HepG2 (cell line): ENCODE measurements around the gene SBK2. TPM values are rescaled to one million over a fixed set of nuclear protein-coding genes. Genes with fewer than 3 reads are reported as not detected.

ENCODE experiments used
- ATAC-seq: fragments of 200-7000 bp; cut with Tn5 transposase; 3 replicates; pipeline ENCODE4 v1.9.1; 2020; ENCODE audit warnings: mild to moderate bottlenecking, moderate library complexity
- BruUV-seq: library from RNA; stranded (reverse); fragments of 400-500 nt; replicated peaks from 2 replicates; lab custom pipeline; 2021; lab: Mats Ljungman, UMichigan
- CTCF ChIA-PET: fragments of 300-600 bp; formaldehyde crosslinking; extraction: SDS; loops from one replicate; lab custom pipeline; 2021; ENCODE audit warnings: low total read pairs, inconsistent platforms, low intra/inter-chr PET ratio; lab: Yijun Ruan, JAX
- POLR2A ChIA-PET: fragments of 350-600 bp; sonication (Branson Sonifier 250); formaldehyde crosslinking; loops from one replicate; lab custom pipeline; 2020; ENCODE audit warnings: antibody characterized with exemption, inconsistent platforms; lab: Yijun Ruan, JAX
- DNase-seq: peaks from one replicate; pipeline ENCODE4 v3.0.0-alpha.2; 2015; ENCODE audit warnings: low spot score
- FAIRE-seq: peaks from 3 replicates; lab custom pipeline; 2011; peaks lifted over from hg19 to GRCh38; lab: Jason Lieb, UNC
- H2AFZ ChIP-seq: one replicate; pipeline ENCODE4 v1.6.1; 2011; ENCODE audit warnings: low read length, inconsistent platforms
- H3K27ac ChIP-seq: fragments of 300-600 bp; 3 replicates; pipeline ENCODE4 v1.8.0; 2011; ENCODE audit warnings: mixed run types, mild to moderate bottlenecking, mixed read lengths, low read length, inconsistent platforms; ENCODE audit not compliant: insufficient read depth; ENCODE audit errors: extremely low read length
- H3K27me3 ChIP-seq, 2 experiments: fragments of 200-600 bp in 1 of 2; 2 replicates in 1 of 2; 3 replicates in 1 of 2; pipeline versions ENCODE4 v1.6.0 to v1.8.0; 2011; ENCODE audit warnings: low read length in 2 of 2, mild to moderate bottlenecking in 2 of 2, moderate library complexity in 2 of 2, inconsistent platforms in 1 of 2; ENCODE audit not compliant: insufficient read depth in 2 of 2, control insufficient read depth in 1 of 2
- H3K36me3 ChIP-seq, 2 experiments: fragments of 200-600 bp in 1 of 2; replicated peaks in 1 of 2; 2 replicates in 1 of 2; 3 replicates in 1 of 2; pipeline versions ENCODE4 v1.5.1 to v1.8.0; 2011; ENCODE audit warnings: low read length in 2 of 2, inconsistent platforms in 1 of 2; ENCODE audit not compliant: insufficient read depth in 2 of 2, control insufficient read depth in 1 of 2
- H3K4me1 ChIP-seq: 2 replicates; pipeline ENCODE4 v1.5.1; 2012; ENCODE audit warnings: low read length, inconsistent platforms; ENCODE audit not compliant: insufficient read depth
- H3K4me2 ChIP-seq: 2 replicates; pipeline ENCODE4 v1.6.0; 2011; ENCODE audit warnings: low read depth, low read length, inconsistent platforms
- H3K4me3 ChIP-seq, 3 experiments: fragments of 200-600 bp in 1 of 3; sonication (generic), shearing (Covaris generic) in 1 of 3; replicated peaks in 1 of 3; 2 replicates each; pipeline ENCODE4 v1.5.1; 2011 to 2016; ENCODE audit warnings: low read length in 3 of 3, inconsistent platforms in 2 of 3, low read depth in 2 of 3, mild to moderate bottlenecking in 2 of 3, control low read depth in 1 of 3, mixed read lengths in 1 of 3; ENCODE audit not compliant: insufficient read depth in 1 of 3
- H3K79me2 ChIP-seq: one replicate; pipeline ENCODE4 v1.6.1; 2011; ENCODE audit warnings: low read length, inconsistent platforms; ENCODE audit not compliant: insufficient read depth
- H3K9ac ChIP-seq: 2 replicates; pipeline ENCODE4 v1.6.0; 2011; ENCODE audit warnings: mild to moderate bottlenecking, low read depth, low read length, inconsistent platforms; ENCODE audit not compliant: insufficient read depth
- H3K9me3 ChIP-seq: 2 replicates; pipeline ENCODE4 v1.5.1; 2012; ENCODE audit warnings: mild to moderate bottlenecking, low read length
- H4K20me1 ChIP-seq: 2 replicates; pipeline ENCODE4 v1.6.0; 2011; ENCODE audit warnings: inconsistent platforms, mild to moderate bottlenecking, low read length, moderate library complexity; ENCODE audit not compliant: insufficient read depth
- ATM ChIP-seq: fragments of 450-650 bp; IDR thresholded peaks from 2 replicates; pipeline ENCODE4 v1.7.1; 2017; ENCODE audit warnings: mild to moderate bottlenecking, borderline replicate concordance
- FOXJ3 ChIP-seq: sonication (generic); formaldehyde crosslinking; IDR thresholded peaks from 2 replicates; pipeline ENCODE4 v1.4.0; 2020; ENCODE audit warnings: missing genetic modification reagents, mild to moderate bottlenecking, borderline replicate concordance
- GABPB1 ChIP-seq: IDR thresholded peaks from 2 replicates; pipeline ENCODE4 v1.6.1; 2016; ENCODE audit warnings: mild to moderate bottlenecking, missing genetic modification reagents, moderate library complexity, missing compliant biosample characterization
- NFKB2 ChIP-seq: sonication (generic); formaldehyde crosslinking; IDR thresholded peaks from 2 replicates; pipeline ENCODE4 v1.4.0; 2020; ENCODE audit warnings: missing genetic modification reagents, borderline replicate concordance
- SSRP1 ChIP-seq: IDR thresholded peaks from 2 replicates; pipeline ENCODE4 v1.6.1; 2016; ENCODE audit warnings: control low read depth
- THAP11 ChIP-seq: IDR thresholded peaks from 2 replicates; pipeline ENCODE4 v1.6.1; 2016; ENCODE audit warnings: missing biosample characterization, missing genetic modification reagents
- ZNF335 ChIP-seq: sonication (generic); formaldehyde crosslinking; IDR thresholded peaks from 2 replicates; pipeline ENCODE4 v1.4.0; 2020; ENCODE audit warnings: missing genetic modification reagents
- ZNF652 ChIP-seq: IDR thresholded peaks from 2 replicates; pipeline ENCODE4 v1.6.1; 2016; ENCODE audit warnings: low read depth, borderline replicate concordance
- ZNF672 ChIP-seq: sonication (generic); formaldehyde crosslinking; IDR thresholded peaks from 2 replicates; pipeline ENCODE4 v1.8.1; 2022; ENCODE audit warnings: missing genetic modification reagents
- WGBS: methylation state at CpG from one replicate; pipeline ENCODE4 v1.1.6; 2017; ENCODE audit warnings: low lambda C conversion rate; 5-methylcytosine and 5-hydroxymethylcytosine counted together
- in situ Hi-C: cut with HindIII; loops from 2 replicates; pipeline ENCODE4 v1.10.0; 2017; ENCODE audit warnings: low pct_unique_long_range_greater_than_20kb; ENCODE audit not compliant: extremely low pct_ligation_motif_present
- intact Hi-C: fragments of 100-400 bp; cut with micrococcal nuclease; formaldehyde crosslinking; loops from one replicate; pipeline ENCODE4 v1.10.0; 2022; ENCODE audit not compliant: unreplicated experiment
- polyA plus RNA-seq, 8 experiments: library from polyadenylated mRNA; depleted of rRNA in 3 of 8; stranded (reverse) in 7 of 8; unstranded in 1 of 8; fragments of >200 nt; fragmentation: Illumina TruSeq in 4 of 8; extraction: Trizol in 4 of 8; gene quantifications; 2 replicates each; pipeline versions ENCODE4 v1.2.1 to v1.2.3, GENCODE V29; 2011 to 2016; ENCODE audit warnings: low read depth in 4 of 8, missing spikeins in 1 of 8, mixed read lengths in 1 of 8; ENCODE audit not compliant: insufficient read depth in 1 of 8
- total RNA-seq, 5 experiments: library from RNA; depleted of rRNA; stranded (reverse); fragments of >200 nt; fragmentation: Illumina TruSeq; extraction: Trizol; gene quantifications; 2 replicates each; pipeline ENCODE4 v1.2.3, GENCODE V29; 2016; ENCODE audit warnings: low read depth in 1 of 5
- TF ChIP-seq, protein P1 (sequence below): sonication (generic); formaldehyde crosslinking; IDR thresholded peaks from 2 replicates; pipeline ENCODE4 v1.4.0; 2020; ENCODE audit warnings: missing genetic modification reagents, mild to moderate bottlenecking, borderline replicate concordance
- TF ChIP-seq, protein P2 (sequence below): sonication (generic); formaldehyde crosslinking; IDR thresholded peaks from 2 replicates; pipeline ENCODE4 v1.4.0; 2020; ENCODE audit warnings: missing genetic modification reagents
- TF ChIP-seq, protein P3 (sequence below): sonication (generic); formaldehyde crosslinking; IDR thresholded peaks from 2 replicates; pipeline ENCODE4 v1.5.1; 2020; ENCODE audit warnings: mild to moderate bottlenecking, missing genetic modification reagents, moderate library complexity

The SBK2 gene
- total and polyA plus RNA-seq, 2 of the 13 experiments (the other 11 are each of a cell fraction or from before 2014, with no cell fraction given): 0.24 TPM; not detected in 1

DNA sequence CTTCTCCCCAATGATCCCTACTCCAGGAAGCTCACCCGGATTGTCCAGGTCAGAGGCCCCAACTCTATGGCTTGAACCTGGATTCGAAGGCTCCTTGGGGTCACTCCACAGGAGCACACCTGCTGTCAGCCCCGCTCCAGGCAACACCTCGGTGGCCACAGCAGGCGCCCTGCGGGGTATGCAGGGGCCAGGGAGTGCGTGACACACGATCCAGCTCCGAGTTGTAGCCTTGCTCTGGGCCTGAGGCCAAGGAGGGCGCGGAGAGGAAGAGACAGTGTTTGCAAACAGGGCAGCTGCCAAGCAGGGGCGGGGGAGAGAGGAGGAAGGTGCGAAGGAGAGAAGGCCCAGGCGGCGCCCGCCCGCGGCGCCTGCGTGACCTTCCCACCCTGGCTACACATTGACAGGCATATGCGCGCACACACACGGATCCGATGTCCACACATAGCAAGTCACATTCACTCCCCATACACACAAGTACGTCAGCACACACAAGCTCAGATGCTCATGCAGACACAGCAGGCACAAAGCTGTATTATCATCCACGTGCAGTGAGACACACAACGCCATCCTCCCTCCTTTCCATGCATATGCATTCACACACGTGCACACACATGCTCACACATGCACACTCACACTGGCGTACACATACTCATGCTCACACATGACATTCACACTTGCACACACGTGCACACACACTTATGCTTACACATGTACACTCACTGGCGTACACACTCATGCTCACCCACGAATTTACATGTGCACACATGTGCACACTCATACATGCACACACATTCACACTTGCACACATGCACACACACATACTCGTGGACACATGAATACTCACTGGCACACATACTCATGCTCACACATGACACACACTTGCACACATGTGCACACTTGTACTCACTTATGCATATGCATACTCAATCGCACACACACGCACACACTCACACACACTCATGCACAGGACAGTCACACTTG is 10.4 kb downstream of the SBK2 start:
- Histone ChIP-seq H3K9me3 (no peaks in the 10 kb centered on the region), H3K4me2 (peak overlapping the region; percentile 34), H4K20me1 (no peaks in the 10 kb centered on the region), H3K79me2 (no peaks in the 10 kb centered on the region), H2AFZ (no peak overlapping the region), H3K4me1 (peaks cover 33% of the 10 kb centered on the region), H3K4me3 (no peak overlapping the region), H3K36me3 (no peaks in the 10 kb centered on the region), H3K9ac (no peak overlapping the region), H3K27ac (no peak overlapping the region), H3K27me3 (0 out of 5 replicates have a peak, but pooled peaks cover 0 to 2% of the 10 kb centered on the region in 2 experiments)
- in situ Hi-C loops (no loop called here), intact Hi-C loops (no loop called here)
- CTCF ChIA-PET: no interaction called here
- peak; percentile 4 for FAIRE-seq
- WGBS: 21% methylated on average over 23 of the region's 35 CpGs
- BruUV-seq: no TSS peak
- POLR2A ChIA-PET: interaction anchor here (1.1 to 1.2 kb wide), 3 partner anchors 19 to 98 kb away, joined by 3 to 4 read pairs (median 4); partner anchors contain the start of genes FIZ1, SBK3 and ZNF784
- peak; percentile 31 for DNase-seq
- ATAC-seq: peak; percentile 59
- TF ChIP-seq, protein P1, sequence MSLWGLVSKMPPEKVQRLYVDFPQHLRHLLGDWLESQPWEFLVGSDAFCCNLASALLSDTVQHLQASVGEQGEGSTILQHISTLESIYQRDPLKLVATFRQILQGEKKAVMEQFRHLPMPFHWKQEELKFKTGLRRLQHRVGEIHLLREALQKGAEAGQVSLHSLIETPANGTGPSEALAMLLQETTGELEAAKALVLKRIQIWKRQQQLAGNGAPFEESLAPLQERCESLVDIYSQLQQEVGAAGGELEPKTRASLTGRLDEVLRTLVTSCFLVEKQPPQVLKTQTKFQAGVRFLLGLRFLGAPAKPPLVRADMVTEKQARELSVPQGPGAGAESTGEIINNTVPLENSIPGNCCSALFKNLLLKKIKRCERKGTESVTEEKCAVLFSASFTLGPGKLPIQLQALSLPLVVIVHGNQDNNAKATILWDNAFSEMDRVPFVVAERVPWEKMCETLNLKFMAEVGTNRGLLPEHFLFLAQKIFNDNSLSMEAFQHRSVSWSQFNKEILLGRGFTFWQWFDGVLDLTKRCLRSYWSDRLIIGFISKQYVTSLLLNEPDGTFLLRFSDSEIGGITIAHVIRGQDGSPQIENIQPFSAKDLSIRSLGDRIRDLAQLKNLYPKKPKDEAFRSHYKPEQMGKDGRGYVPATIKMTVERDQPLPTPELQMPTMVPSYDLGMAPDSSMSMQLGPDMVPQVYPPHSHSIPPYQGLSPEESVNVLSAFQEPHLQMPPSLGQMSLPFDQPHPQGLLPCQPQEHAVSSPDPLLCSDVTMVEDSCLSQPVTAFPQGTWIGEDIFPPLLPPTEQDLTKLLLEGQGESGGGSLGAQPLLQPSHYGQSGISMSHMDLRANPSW: no peak
- TF ChIP-seq THAP11 (CRISPR knock-in tag) (0 out of 2 replicates have a peak, but pooled peaks have one; percentile 37), NFKB2 (CRISPR knock-in tag) (no peak), FOXJ3 (CRISPR knock-in tag) (no peak), ZNF672 (CRISPR knock-in tag) (no peak), ATM (no peak), SSRP1 (no peak), GABPB1 (CRISPR knock-in tag) (peak; percentile 35; the same call in 1 of the 2 replicates), ZNF335 (peak; percentile 89), ZNF652 (CRISPR knock-in tag) (no peak)
- TF ChIP-seq, protein P2, sequence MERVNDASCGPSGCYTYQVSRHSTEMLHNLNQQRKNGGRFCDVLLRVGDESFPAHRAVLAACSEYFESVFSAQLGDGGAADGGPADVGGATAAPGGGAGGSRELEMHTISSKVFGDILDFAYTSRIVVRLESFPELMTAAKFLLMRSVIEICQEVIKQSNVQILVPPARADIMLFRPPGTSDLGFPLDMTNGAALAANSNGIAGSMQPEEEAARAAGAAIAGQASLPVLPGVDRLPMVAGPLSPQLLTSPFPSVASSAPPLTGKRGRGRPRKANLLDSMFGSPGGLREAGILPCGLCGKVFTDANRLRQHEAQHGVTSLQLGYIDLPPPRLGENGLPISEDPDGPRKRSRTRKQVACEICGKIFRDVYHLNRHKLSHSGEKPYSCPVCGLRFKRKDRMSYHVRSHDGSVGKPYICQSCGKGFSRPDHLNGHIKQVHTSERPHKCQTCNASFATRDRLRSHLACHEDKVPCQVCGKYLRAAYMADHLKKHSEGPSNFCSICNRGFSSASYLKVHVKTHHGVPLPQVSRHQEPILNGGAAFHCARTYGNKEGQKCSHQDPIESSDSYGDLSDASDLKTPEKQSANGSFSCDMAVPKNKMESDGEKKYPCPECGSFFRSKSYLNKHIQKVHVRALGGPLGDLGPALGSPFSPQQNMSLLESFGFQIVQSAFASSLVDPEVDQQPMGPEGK (CRISPR knock-in tag): no peak
- TF ChIP-seq, protein P3, sequence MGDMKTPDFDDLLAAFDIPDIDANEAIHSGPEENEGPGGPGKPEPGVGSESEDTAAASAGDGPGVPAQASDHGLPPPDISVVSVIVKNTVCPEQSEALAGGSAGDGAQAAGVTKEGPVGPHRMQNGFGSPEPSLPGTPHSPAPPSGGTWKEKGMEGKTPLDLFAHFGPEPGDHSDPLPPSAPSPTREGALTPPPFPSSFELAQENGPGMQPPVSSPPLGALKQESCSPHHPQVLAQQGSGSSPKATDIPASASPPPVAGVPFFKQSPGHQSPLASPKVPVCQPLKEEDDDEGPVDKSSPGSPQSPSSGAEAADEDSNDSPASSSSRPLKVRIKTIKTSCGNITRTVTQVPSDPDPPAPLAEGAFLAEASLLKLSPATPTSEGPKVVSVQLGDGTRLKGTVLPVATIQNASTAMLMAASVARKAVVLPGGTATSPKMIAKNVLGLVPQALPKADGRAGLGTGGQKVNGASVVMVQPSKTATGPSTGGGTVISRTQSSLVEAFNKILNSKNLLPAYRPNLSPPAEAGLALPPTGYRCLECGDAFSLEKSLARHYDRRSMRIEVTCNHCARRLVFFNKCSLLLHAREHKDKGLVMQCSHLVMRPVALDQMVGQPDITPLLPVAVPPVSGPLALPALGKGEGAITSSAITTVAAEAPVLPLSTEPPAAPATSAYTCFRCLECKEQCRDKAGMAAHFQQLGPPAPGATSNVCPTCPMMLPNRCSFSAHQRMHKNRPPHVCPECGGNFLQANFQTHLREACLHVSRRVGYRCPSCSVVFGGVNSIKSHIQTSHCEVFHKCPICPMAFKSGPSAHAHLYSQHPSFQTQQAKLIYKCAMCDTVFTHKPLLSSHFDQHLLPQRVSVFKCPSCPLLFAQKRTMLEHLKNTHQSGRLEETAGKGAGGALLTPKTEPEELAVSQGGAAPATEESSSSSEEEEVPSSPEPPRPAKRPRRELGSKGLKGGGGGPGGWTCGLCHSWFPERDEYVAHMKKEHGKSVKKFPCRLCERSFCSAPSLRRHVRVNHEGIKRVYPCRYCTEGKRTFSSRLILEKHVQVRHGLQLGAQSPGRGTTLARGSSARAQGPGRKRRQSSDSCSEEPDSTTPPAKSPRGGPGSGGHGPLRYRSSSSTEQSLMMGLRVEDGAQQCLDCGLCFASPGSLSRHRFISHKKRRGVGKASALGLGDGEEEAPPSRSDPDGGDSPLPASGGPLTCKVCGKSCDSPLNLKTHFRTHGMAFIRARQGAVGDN: peak; percentile 86
